Endothelial cell of umbilical vein (primary cell): Measurements from ENCODE around the gene C11orf24. TPM values are rescaled to one million over a fixed set of nuclear protein-coding genes. Genes with fewer than 3 reads are reported as not detected.
A peak's percentile ranks its signal among the peaks of the same experiment; 100 is the strongest.

ENCODE experiments used
- BruUV-seq: library from RNA; stranded (reverse); fragments of 400-500 nt; replicated peaks from 2 replicates; lab custom pipeline; 2021; lab: Mats Ljungman, UMichigan
- CTCF ChIA-PET: fragments of 300-600, 350-600 bp; sonication (Branson Sonifier 250); formaldehyde crosslinking; loops from one replicate; lab custom pipeline; 2021; ENCODE audit warnings: antibody characterized with exemption, inconsistent platforms; lab: Charles Lee
- POLR2A ChIA-PET: fragments of 300-600, 350-600 bp; sonication (Branson Sonifier 250); formaldehyde crosslinking; loops from one replicate; lab custom pipeline; 2021; ENCODE audit warnings: antibody characterized with exemption, inconsistent platforms; lab: Charles Lee
- DNase-seq: peaks from one replicate; pipeline ENCODE4 v3.0.0-alpha.2; 2011; ENCODE audit warnings: low read depth, low spot score
- FAIRE-seq: peaks from 2 replicates; lab custom pipeline; 2011; peaks lifted over from hg19 to GRCh38; lab: Jason Lieb, UNC
- H2AFZ ChIP-seq: 2 replicates; pipeline ENCODE4 v1.6.0; 2012; ENCODE audit warnings: low read depth, low read length, control low read depth, inconsistent platforms
- H3K27ac ChIP-seq: 2 replicates; pipeline ENCODE4 v1.5.1; 2011; ENCODE audit warnings: low read depth, mild to moderate bottlenecking, control low read depth, low read length, moderate library complexity; ENCODE audit not compliant: insufficient read depth
- H3K27me3 ChIP-seq, 2 experiments: 2 replicates each; pipeline versions ENCODE4 v1.6.0 to v1.6.1; 2011; ENCODE audit warnings: low read length in 2 of 2, mixed read lengths in 1 of 2; ENCODE audit not compliant: control insufficient read depth in 2 of 2, insufficient read depth in 2 of 2
- H3K36me3 ChIP-seq, 2 experiments: 2 replicates in 1 of 2; 3 replicates in 1 of 2; pipeline ENCODE4 v1.5.1; 2011; ENCODE audit warnings: low read length in 2 of 2, mild to moderate bottlenecking in 1 of 2, moderate library complexity in 1 of 2; ENCODE audit not compliant: control insufficient read depth in 2 of 2, insufficient read depth in 2 of 2; ENCODE audit errors: extremely low read depth in 1 of 2
- H3K4me1 ChIP-seq: 3 replicates; pipeline ENCODE4 v1.5.1; 2011; ENCODE audit warnings: mild to moderate bottlenecking, low read length; ENCODE audit not compliant: control insufficient read depth, insufficient read depth; ENCODE audit errors: extremely low read depth
- H3K4me2 ChIP-seq: 2 replicates; pipeline ENCODE4 v1.6.1; 2011; ENCODE audit warnings: low read length, control low read depth, mixed read lengths; ENCODE audit not compliant: insufficient read depth
- H3K4me3 ChIP-seq, 3 experiments: fragments of 200-600 bp in 1 of 3; sonication (generic), shearing (Covaris generic) in 1 of 3; replicated peaks in 1 of 3; 2 replicates each; pipeline ENCODE4 v1.5.1; 2011 to 2016; ENCODE audit warnings: control low read depth in 3 of 3, low read length in 3 of 3, mild to moderate bottlenecking in 2 of 3, inconsistent platforms in 1 of 3, low read depth in 1 of 3, moderate library complexity in 1 of 3; ENCODE audit not compliant: insufficient read depth in 1 of 3
- H3K79me2 ChIP-seq: 2 replicates; pipeline ENCODE4 v1.6.0; 2012; ENCODE audit warnings: low read length, inconsistent platforms; ENCODE audit not compliant: control insufficient read depth, insufficient read depth
- H3K9ac ChIP-seq: replicated peaks from 2 replicates; pipeline ENCODE3; 2011; ENCODE audit warnings: low read length, control low read depth; ENCODE audit not compliant: insufficient read depth; ENCODE audit errors: extremely low read depth
- H3K9me1 ChIP-seq: replicated peaks from 3 replicates; pipeline ENCODE4 v1.6.0; 2011; ENCODE audit warnings: mild to moderate bottlenecking, low read length; ENCODE audit not compliant: control insufficient read depth, insufficient read depth; ENCODE audit errors: extremely low read depth
- H3K9me3 ChIP-seq: replicated peaks from 2 replicates; pipeline ENCODE4 v1.5.1; 2012; ENCODE audit warnings: low read length, inconsistent platforms; ENCODE audit not compliant: control insufficient read depth, insufficient read depth
- H4K20me1 ChIP-seq: replicated peaks from 2 replicates; pipeline ENCODE3; 2011; ENCODE audit warnings: mild to moderate bottlenecking, low read length; ENCODE audit not compliant: control insufficient read depth, insufficient read depth; ENCODE audit errors: extremely low read depth
- EZH2 ChIP-seq: IDR thresholded peaks from 2 replicates; pipeline ENCODE4 v1.6.1; 2012; ENCODE audit warnings: borderline replicate concordance, low read depth, mild to moderate bottlenecking, moderate library complexity, low read length, inconsistent platforms; ENCODE audit not compliant: severe bottlenecking
- FOS ChIP-seq: IDR thresholded peaks from 2 replicates; pipeline ENCODE4 v1.6.1; 2011; ENCODE audit warnings: mild to moderate bottlenecking, low read length, moderate library complexity, borderline replicate concordance; ENCODE audit not compliant: insufficient read depth
- GATA2 ChIP-seq: IDR thresholded peaks from 2 replicates; pipeline ENCODE4 v1.7.0; 2011; ENCODE audit warnings: low read depth, mild to moderate bottlenecking, moderate library complexity, mixed read lengths, low read length; ENCODE audit not compliant: insufficient read length, insufficient read depth
- JUN ChIP-seq: IDR thresholded peaks from 2 replicates; pipeline ENCODE4 v1.6.1; 2011; ENCODE audit warnings: borderline replicate concordance, low read depth; ENCODE audit not compliant: insufficient read length, insufficient read depth
- MYC ChIP-seq: IDR thresholded peaks from one replicate; pipeline ENCODE4 v1.6.1; 2011; ENCODE audit warnings: mild to moderate bottlenecking, low read depth, low read length
- POLR2A ChIP-seq: IDR thresholded peaks from 2 replicates; pipeline ENCODE4 v1.6.1; 2012; ENCODE audit warnings: low read depth, mild to moderate bottlenecking, control low read depth, low read length
- POLR2AphosphoS5 ChIP-seq: IDR thresholded peaks from 2 replicates; pipeline ENCODE4 v1.6.1; 2012; ENCODE audit warnings: low read depth, mild to moderate bottlenecking, control low read depth, low read length, moderate library complexity; ENCODE audit not compliant: insufficient read depth
- dilution Hi-C: fragments of 300-500 bp; cut with MboI; formaldehyde crosslinking; loops from one replicate; pipeline ENCODE4 v1.15.0; 2019; ENCODE audit warnings: low sequenced_read_pairs; ENCODE audit not compliant: extremely low pct_ligation_motif_present
- intact Hi-C: fragments of 100-400 bp; cut with micrococcal nuclease; formaldehyde crosslinking; loops from one replicate; pipeline ENCODE4 v1.10.0; 2022
- polyA plus RNA-seq, 4 experiments: library from polyadenylated mRNA; depleted of rRNA in 3 of 4; stranded (reverse) in 3 of 4; unstranded in 1 of 4; fragments of >200 nt; gene quantifications; 2 replicates each; pipeline versions ENCODE4 v1.2.1 to v1.2.3, GENCODE V29; 2011 to 2012; ENCODE audit warnings: missing spikeins in 1 of 4
- total RNA-seq: library from RNA; stranded (reverse); gene quantifications from 2 replicates; pipeline ENCODE4 v1.2.3, GENCODE V29; 2021
- TF ChIP-seq, protein P1 (sequence below), 2 donors: IDR thresholded peaks; 1 replicate in 1 of 2; 2 replicates in 1 of 2; pipeline ENCODE4 v1.5.1; 2011; ENCODE audit warnings: low read length in 2 of 2, mild to moderate bottlenecking in 2 of 2, moderate library complexity in 2 of 2, control low read depth in 1 of 2, inconsistent platforms in 1 of 2, low read depth in 1 of 2; ENCODE audit not compliant: insufficient read depth in 1 of 2; ENCODE audit errors: extremely low read depth in 1 of 2
- TF ChIP-seq, protein P2 (sequence below): IDR thresholded peaks from 2 replicates; pipeline ENCODE4 v1.6.1; 2011; ENCODE audit not compliant: insufficient read depth, insufficient read length

The C11orf24 gene
- total and polyA plus RNA-seq, 2 donors (not counting 3 experiments of a cell fraction or from before 2014, with no cell fraction given), result 26.4 to 34.1 TPM

DNA sequence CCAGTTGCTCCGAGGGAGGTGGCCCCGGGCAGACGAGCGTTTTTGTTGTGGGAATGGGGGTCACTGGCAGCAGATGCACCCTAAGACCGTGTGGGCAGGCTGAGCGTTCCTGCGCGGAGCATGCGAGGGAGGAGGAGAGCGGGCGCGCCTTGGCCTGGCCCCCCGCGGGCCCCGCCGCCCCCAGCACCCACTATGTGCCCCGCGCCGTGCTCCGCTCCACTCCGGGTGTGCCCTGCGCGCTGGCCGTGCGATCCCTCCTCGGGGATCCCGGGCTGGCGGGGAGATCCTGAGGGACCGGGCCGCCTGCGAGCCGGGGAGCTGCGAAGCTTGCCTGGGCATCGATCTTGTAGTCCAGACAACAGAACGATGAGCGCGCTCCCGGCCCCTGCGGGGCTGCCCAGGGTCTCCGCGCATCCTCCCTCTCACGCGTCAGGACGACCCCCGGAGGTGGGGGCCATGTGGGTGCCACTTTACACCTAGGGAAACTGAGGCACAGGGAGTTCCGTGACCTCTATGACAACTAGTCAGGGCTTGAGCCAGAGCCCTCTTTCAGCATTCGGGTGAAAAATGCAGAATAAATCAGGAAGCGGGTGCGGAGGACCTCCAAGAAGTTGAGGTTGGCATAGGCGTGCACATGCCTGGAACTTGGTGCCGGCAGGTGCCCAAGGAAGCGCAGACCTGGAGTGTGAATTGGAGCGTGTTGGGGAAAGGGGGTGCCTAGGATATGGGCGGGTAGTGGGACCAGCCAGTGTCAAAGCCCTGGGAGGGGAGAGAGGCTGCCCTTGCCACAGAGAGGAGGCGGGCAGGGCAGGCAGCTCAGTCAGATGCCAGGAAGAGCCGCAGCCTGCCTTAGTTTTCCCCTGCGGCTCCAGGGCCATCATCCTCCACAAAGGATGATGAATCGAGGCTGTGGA, 57.3 kb downstream of the C11orf24 start:
- TF ChIP-seq POLR2A (no peak), JUN (no peak), FOS (no peak), EZH2 (no peak), MYC (no peak), GATA2 (no peak), POLR2AphosphoS5 (no peak)
- TF ChIP-seq, protein P1, sequence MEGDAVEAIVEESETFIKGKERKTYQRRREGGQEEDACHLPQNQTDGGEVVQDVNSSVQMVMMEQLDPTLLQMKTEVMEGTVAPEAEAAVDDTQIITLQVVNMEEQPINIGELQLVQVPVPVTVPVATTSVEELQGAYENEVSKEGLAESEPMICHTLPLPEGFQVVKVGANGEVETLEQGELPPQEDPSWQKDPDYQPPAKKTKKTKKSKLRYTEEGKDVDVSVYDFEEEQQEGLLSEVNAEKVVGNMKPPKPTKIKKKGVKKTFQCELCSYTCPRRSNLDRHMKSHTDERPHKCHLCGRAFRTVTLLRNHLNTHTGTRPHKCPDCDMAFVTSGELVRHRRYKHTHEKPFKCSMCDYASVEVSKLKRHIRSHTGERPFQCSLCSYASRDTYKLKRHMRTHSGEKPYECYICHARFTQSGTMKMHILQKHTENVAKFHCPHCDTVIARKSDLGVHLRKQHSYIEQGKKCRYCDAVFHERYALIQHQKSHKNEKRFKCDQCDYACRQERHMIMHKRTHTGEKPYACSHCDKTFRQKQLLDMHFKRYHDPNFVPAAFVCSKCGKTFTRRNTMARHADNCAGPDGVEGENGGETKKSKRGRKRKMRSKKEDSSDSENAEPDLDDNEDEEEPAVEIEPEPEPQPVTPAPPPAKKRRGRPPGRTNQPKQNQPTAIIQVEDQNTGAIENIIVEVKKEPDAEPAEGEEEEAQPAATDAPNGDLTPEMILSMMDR (IDR thresholded peaks at IDR 0.05; ENCODE audit: extremely low read depth in 1 of 2, insufficient read depth in 1 of 2, low read depth in 1 of 2, low read length in 2 of 2), result no peak
- TF ChIP-seq, protein P2, sequence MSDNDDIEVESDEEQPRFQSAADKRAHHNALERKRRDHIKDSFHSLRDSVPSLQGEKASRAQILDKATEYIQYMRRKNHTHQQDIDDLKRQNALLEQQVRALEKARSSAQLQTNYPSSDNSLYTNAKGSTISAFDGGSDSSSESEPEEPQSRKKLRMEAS, result no peak
- Histone ChIP-seq H3K4me2 (peak overlapping the region; percentile 67), H3K27me3 (peaks cover 0 to 6% of the 10 kb centered on the region in 2 experiments), H3K9ac (peak overlapping the region; percentile 94), H3K4me3 (peak overlapping the region; percentile 49 to 84 (median 75)), H4K20me1 (peaks cover 7% of the 10 kb centered on the region), H3K4me1 (peaks cover 15% of the 10 kb centered on the region), H3K9me1 (no peaks in the 10 kb centered on the region), H2AFZ (peak overlapping the region; percentile 86), H3K79me2 (peaks cover 30% of the 10 kb centered on the region), H3K36me3 (no peaks in the 10 kb centered on the region), H3K9me3 (no peaks in the 10 kb centered on the region), H3K27ac (peak overlapping the region; percentile 88)
- CTCF ChIA-PET, result no interaction called here
- FAIRE-seq, result no peak
- peak; percentile 17 for DNase-seq
- intact Hi-C loops (no loop called here), dilution Hi-C loops (no loop called here)
- TSS peak; percentile 55 for BruUV-seq
- POLR2A ChIA-PET, result no interaction called here
